ENCODE measurements around the gene STUM.

Gene STUM

GRCh38 chr1:226562989-226563388, 14.4 kb downstream of the STUM start:
- DNase-seq (ENCODE audit: low read depth) = no peak

DNA sequence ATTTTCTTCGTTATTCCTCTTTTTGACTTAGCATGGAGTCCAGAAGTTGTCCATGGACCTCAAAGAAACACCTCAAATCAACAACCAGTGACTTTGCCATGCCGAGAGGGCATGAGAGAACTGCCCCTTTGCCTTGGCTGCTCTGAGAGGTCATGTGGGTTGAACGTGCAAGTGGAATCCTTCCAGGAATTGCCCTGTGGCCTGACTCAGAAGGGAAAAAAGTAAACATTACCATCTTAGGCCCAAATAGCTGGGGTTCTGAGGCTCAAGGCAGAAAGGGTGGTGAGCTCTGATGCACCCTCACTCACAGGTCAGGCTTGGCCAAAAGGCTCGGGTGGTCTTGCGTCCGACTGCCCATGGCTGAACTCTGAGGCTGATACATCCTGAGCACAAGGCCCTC, 15.1 kb downstream of the STUM start:
- no peak for DNase-seq (ENCODE audit: low read depth)

DNA sequence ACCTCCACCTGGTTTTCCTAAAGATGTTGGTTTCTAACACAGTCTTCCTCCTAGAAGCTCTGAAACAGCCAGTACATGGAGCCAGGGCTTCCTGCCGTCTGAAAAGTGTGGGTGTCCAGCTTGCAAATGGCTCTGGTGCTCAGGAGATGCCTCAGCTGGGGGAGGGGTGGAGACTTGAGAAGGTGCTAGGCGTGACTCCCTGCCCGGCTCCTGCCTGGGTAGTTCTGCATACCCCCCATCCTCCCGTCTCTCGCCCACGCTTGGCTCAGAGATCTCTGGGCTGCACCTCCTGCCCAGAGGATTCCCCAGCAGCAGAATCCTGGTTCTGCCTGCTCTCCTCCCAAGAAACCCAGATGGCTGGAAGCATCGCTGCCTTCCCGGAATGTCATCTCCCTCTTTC, 16.9 kb downstream of the STUM start:
- DNase-seq (ENCODE audit: low read depth) = no peak

- DNase-seq (ENCODE audit: low read depth) = no peak
These were observed 17.7 kb downstream of the STUM start for GRCh38 chr1:226566234-226566633.

DNA sequence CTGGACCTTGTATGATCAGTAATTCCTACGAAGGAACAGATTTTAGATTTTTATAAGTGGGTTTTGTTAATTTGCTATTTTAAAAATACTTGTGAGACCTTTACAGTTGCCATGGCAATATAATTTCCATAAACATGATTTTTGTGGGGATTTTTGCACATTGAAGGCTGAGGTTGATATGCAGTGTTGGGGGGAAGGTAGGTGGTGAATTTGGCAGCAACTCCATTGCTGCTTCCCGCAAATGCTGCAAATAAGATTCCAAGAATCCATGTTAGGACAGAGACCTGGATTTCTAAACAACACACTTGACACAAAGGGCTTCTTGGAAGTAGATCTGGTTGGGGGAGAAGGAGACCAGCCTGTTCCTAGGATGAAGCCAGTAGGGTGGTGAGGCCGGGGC, 18.2 kb downstream of the STUM start:
- no peak for DNase-seq (ENCODE audit: low read depth)

DNA sequence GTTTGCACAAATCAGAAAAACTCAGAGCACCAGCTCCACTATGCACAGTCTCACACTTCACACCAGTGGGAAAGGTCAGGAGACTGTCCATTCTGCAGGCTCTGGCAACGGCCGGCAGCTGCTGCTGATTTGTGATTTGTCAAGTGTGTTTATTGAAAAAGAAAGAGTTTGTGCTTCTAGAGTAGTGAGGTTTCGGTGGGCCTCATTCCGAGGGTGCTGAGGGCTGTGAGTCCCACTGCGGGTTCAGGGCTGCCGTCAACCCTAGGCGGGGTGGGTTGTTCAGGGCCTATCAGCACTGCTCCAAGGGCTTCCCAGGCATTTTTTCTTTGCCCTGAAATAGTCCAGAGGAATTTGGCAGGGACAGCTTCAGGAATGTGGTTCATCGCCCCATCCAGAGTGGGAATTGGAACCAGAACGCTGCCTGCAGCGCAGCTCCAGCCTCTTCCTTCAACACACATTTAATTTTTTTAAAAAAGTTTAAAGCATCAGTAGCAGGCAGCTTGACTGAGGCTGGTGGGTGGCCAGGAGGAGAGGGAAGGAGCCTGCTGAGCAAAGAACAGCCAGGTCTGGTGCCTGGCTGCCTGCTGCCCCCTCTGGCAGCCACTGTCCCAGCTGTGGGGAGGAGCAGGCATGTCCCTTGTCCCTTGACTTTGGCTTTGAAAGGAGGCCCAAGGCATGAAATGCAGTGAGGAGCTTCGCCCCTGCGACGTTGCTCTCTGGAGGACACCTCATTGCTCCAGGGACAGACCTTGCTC, 19.7 kb downstream of the STUM start:
- no peak for DNase-seq (ENCODE audit: low read depth)

- no peak for DNase-seq (ENCODE audit: low read depth)
These were observed 20.6 kb downstream of the STUM start for GRCh38 chr1:226568975-226569741.

GRCh38 chr1:226569879-226570547, 21.4 kb downstream of the STUM start:
- DNase-seq (ENCODE audit: low read depth) = no peak

- DNase-seq (ENCODE audit: low read depth) = no peak
These were observed 23.3 kb downstream of the STUM start for GRCh38 chr1:226571893-226572292.

DNA sequence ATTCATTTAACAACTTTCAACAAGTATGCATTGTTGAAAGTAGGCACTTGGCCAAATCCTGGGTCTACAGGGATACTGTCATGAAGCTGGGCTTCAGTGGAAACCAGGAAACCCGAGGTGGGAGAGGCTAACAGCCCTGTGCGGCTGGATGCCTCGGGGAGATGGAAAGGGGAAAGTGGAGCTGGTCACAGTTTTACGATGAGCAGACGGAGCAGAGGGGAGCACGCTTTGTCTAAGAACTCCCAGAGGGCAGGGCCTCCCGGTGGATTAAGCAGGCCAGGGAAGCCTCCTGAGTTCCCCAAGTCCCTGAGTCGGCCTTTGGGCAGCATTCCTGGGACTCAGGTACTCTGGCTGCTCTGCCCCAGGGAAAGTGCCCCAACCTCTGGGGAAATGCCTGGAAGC, 23.8 kb downstream of the STUM start:
- DNase-seq (ENCODE audit: low read depth) = no peak

GRCh38 chr1:226574044-226574443, 25.5 kb downstream of the STUM start:
- no peak for DNase-seq (ENCODE audit: low read depth)

- DNase-seq (ENCODE audit: low read depth) = no peak
These were observed 26.2 kb downstream of the STUM start for GRCh38 chr1:226574591-226575435.

DNA sequence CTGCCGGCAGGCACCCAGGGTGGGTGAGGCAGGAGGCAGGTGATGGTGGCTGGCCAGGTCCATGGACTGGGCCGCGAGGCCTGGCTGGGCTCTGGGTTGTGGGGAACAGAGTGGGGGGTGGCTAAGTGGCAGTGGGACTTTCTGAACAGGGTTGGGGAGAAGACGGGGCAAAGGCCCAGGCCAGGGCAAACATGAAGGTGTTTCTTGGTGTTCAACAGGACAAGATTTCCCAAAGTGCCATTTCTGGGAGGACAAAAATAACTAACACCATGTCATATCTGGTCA, 26.8 kb downstream of the STUM start:
- no peak for DNase-seq (ENCODE audit: low read depth)

GRCh38 chr1:226575739-226576378, 27.3 kb downstream of the STUM start:
- DNase-seq (ENCODE audit: low read depth) = no peak

DNA sequence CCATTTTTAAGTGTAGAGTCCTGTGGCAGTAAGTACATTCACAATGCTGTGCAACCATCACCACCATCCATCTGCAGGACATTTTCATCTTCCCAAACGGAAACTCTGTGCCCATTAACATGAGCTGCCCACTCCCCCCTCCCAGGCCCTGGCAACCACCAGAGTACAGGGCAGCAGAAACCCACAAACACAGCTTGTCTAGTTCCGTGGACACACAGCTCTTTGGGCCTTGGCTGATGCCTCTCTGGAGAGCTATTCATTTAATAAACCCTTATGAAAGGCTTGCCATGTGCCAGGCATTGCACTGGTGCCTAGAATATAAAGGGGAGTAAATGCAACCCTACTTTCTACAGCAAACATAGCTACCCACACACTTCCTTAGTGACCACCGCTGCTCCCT, 28.0 kb downstream of the STUM start:
- DNase-seq (ENCODE audit: low read depth) = no peak

- DNase-seq (ENCODE audit: low read depth) = no peak
These were observed 29.0 kb downstream of the STUM start for GRCh38 chr1:226577401-226578180.

DNA sequence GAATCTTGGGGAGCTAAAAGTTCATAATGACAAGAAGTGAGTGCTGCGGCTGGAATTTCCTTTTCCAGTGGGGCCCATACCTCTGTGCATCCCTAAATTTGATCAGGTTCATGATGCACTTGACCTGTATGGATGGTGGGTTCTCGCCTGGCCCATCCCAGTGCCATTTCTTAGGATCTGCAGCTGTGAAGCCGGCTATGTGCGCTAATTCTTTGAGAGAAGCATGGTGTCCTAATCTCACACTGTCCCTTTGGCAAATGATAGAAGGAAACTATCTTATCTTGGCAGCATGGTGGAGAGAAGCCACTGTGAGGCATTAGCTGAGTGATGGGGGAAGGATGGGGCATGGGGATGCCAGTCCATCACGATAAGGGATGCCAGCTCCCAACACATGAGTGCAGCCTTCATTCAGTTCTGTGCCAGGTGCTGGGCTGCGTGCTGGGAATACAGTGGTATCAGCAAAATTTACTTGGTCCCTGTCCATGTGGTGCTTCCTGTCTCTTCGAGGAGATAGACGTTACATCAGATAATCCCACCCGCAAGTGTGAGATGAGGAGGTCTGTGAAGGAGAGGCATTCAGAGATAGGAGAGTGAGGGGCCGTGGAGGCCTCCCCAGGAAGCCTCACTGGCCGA, 30.5 kb downstream of the STUM start:
- DNase-seq (ENCODE audit: low read depth) = no peak

DNA sequence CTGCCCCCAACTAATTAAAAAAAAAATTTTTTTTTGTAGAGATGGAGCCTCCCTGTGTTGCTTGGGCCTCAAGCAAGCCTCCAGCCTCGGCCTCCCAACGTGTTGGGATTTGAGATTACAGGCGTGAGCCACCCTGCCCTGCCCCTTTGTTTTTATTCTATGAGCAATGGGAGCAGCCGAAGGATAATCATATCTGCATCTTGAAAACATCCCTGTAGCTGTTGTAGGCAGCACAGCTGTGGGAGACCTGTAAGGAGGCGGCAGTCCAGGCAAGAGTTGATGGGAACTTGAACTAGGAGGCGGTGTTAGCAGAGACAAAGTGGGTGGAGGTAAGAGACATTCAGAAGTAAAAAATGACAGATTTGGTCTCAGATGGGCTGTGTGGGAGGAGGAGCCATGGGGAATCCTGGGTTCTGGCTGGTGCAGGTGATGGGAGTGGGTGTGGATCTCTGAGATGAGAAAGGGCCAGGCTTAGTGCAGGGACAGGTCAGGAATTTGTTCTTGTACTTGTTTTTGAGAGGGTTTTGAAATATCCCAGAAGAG, 31.3 kb downstream of the STUM start:
- DNase-seq (ENCODE audit: low read depth) = no peak

- DNase-seq (ENCODE audit: low read depth) = no peak
These were observed 32.2 kb downstream of the STUM start for GRCh38 chr1:226580625-226581270.

Measured in amniotic epithelial cell (primary cell).